Ascending aorta (tissue), 2 donors: ENCODE measurements around the gene VENTX. TPM values are rescaled to one million over a fixed set of nuclear protein-coding genes. Genes with fewer than 3 reads are reported as not detected.

Source experiments
- DNase-seq, 2 donors: peaks; one replicate each; pipeline ENCODE4 v3.0.0-alpha.2; 2019; ENCODE audit warnings: low spot score in 2 of 2
- H3K27ac ChIP-seq, 2 donors: fragments of 200-600 bp; sonication (generic); one replicate each; pipeline ENCODE4 v1.5.1; 2016 to 2017; ENCODE audit warnings: mild to moderate bottlenecking in 1 of 2
- H3K27me3 ChIP-seq: fragments of 200-600 bp; sonication (generic); one replicate; pipeline ENCODE4 v1.5.1; 2017
- H3K36me3 ChIP-seq, 2 donors: fragments of 200-600 bp; sonication (generic); one replicate each; pipeline ENCODE4 v1.5.1; 2016
- H3K4me1 ChIP-seq, 2 donors: fragments of 200-600 bp; sonication (generic); one replicate each; pipeline ENCODE4 v1.5.1; 2016 to 2017; ENCODE audit warnings: mild to moderate bottlenecking in 1 of 2
- H3K4me3 ChIP-seq, 2 donors: fragments of 200-600 bp; sonication (generic); one replicate each; pipeline ENCODE4 v1.5.1; 2016 to 2017; ENCODE audit warnings: mild to moderate bottlenecking in 1 of 2
- H3K9me3 ChIP-seq, 2 donors: fragments of 200-600 bp; sonication (generic); one replicate each; pipeline ENCODE4 v1.5.1; 2016
- CTCF ChIP-seq, 3 experiments: fragments of 200-600 bp in 2 of 3; fragments of 450-650 bp in 1 of 3; sonication (generic) in 2 of 3; IDR thresholded peaks; one replicate each; pipeline ENCODE4 v1.5.1; 2016 to 2019; ENCODE audit warnings: antibody characterized with exemption in 3 of 3, mild to moderate bottlenecking in 1 of 3, moderate library complexity in 1 of 3
- intact Hi-C: fragments of 100-400 bp; cut with DNase I; formaldehyde crosslinking; loops from one replicate; pipeline ENCODE4 v1.15.1; 2023
- total RNA-seq: library from RNA; depleted of rRNA; stranded (reverse); fragments of >200 nt; gene quantifications from one replicate; pipeline ENCODE4 v1.1.0, GENCODE V29; 2016

Gene VENTX
- total RNA-seq, 1 donor from 2014 or later: 1.5 TPM

- no peak for TF ChIP-seq CTCF (IDR thresholded peaks at IDR 0.05)
- H3K4me3 ChIP-seq: no peak overlapping the region
- no peak overlapping the region for H3K27ac ChIP-seq
- H3K36me3 ChIP-seq: no peaks in the 10 kb centered on the region
- peaks cover 3% of the 10 kb centered on the region for H3K27me3 ChIP-seq
- no peak for DNase-seq
- H3K9me3 ChIP-seq: no peaks in the 10 kb centered on the region
- intact Hi-C loops: no loop called here
- peaks cover 4 to 7% of the 10 kb centered on the region in 2 donors for H3K4me1 ChIP-seq
Measured at GRCh38 chr10:133253361-133253955, 15.8 kb downstream of the VENTX start.

GRCh38 chr10:133254421-133255120, 16.9 kb downstream of the VENTX start:
- no peaks in the 10 kb centered on the region for H3K9me3 ChIP-seq
- H3K36me3 ChIP-seq: no peaks in the 10 kb centered on the region
- peaks cover 7 to 14% of the 10 kb centered on the region in 2 donors for H3K4me1 ChIP-seq
- intact Hi-C loops: no loop called here
- H3K27me3 ChIP-seq: peaks cover 3% of the 10 kb centered on the region
- no peak for TF ChIP-seq CTCF (IDR thresholded peaks at IDR 0.05)
- H3K4me3 ChIP-seq: no peak overlapping the region
- DNase-seq: no peak
- H3K27ac ChIP-seq: no peak overlapping the region

- Histone ChIP-seq H3K4me1 (peaks cover 11 to 14% of the 10 kb centered on the region in 2 donors), H3K9me3 (no peaks in the 10 kb centered on the region), H3K27me3 (peaks cover 3% of the 10 kb centered on the region), H3K27ac (no peak overlapping the region), H3K36me3 (no peaks in the 10 kb centered on the region), H3K4me3 (no peak overlapping the region)
- intact Hi-C loops: no loop called here
- TF ChIP-seq CTCF (IDR thresholded peaks at IDR 0.05): no peak
- no peak for DNase-seq
Measured at GRCh38 chr10:133255323-133255722, 17.7 kb downstream of the VENTX start.

- Histone ChIP-seq H3K27ac (peak overlapping the region; percentile 56 to 71), H3K4me1 (peaks cover 14 to 15% of the 10 kb centered on the region in 2 donors), H3K27me3 (no peaks in the 10 kb centered on the region), H3K9me3 (no peaks in the 10 kb centered on the region), H3K36me3 (no peaks in the 10 kb centered on the region), H3K4me3 (peak overlapping the region in 1 of 2 donors; percentile 25)
- DNase-seq: peak in 1 of 2 donors; percentile 80
- peak in 2 of 3 experiments; percentile 9 to 44 for TF ChIP-seq CTCF (IDR thresholded peaks at IDR 0.05)
- intact Hi-C loops: no loop called here
Measured at GRCh38 chr10:133257489-133258065, 19.9 kb downstream of the VENTX start.

- H3K27ac ChIP-seq: peak overlapping the region; percentile 56 to 71
- H3K4me3 ChIP-seq: no peak overlapping the region
- TF ChIP-seq CTCF (IDR thresholded peaks at IDR 0.05): no peak
- no peaks in the 10 kb centered on the region for H3K27me3 ChIP-seq
- intact Hi-C loops: no loop called here
- H3K36me3 ChIP-seq: no peaks in the 10 kb centered on the region
- peaks cover 14 to 18% of the 10 kb centered on the region in 2 donors for H3K4me1 ChIP-seq
- DNase-seq: no peak
- H3K9me3 ChIP-seq: no peaks in the 10 kb centered on the region
Measured at GRCh38 chr10:133258066-133258817, 20.6 kb downstream of the VENTX start.
